A673 (cell line): Measurements from ENCODE around the gene C13orf42.

Source experiments
- EZH2 ChIP-seq: fragments of 200-600 bp; sonication (generic); IDR thresholded peaks from 2 replicates; pipeline ENCODE4 v1.6.1; 2017; ENCODE audit warnings: borderline replicate concordance, low read depth, mild to moderate bottlenecking, mixed read lengths, antibody characterized with exemption, low read length; ENCODE audit not compliant: poor library complexity, severe bottlenecking
- TF ChIP-seq, protein P1 (sequence below): fragments of 300-800, 200-600 bp; sonication (generic); conservative IDR thresholded peaks from 2 replicates; pipeline ENCODE4 v1.5.1; 2017; ENCODE audit warnings: low read depth, mild to moderate bottlenecking, antibody characterized with exemption, low read length, moderate library complexity, mixed read lengths

DNA sequence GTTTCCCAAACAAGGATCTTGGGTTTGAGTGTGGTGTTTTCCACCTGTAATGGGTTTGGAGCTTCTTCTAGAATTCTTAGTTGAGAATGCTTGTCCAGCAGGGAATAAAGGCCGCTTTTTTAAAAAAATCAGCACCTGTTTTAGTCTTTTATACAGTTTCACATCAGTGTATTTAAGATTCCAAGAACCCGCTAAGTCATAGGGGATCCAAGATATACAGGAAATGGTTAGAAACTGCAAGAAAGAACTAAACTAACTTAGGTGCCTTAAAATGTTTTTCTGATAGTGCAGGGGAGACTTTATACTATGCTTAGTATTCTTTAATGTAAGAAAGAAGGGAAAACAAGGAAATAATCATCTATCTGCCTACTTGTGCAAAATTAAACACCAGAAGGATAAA lies 74.7 kb downstream of the C13orf42 start:
- TF ChIP-seq, protein P1, sequence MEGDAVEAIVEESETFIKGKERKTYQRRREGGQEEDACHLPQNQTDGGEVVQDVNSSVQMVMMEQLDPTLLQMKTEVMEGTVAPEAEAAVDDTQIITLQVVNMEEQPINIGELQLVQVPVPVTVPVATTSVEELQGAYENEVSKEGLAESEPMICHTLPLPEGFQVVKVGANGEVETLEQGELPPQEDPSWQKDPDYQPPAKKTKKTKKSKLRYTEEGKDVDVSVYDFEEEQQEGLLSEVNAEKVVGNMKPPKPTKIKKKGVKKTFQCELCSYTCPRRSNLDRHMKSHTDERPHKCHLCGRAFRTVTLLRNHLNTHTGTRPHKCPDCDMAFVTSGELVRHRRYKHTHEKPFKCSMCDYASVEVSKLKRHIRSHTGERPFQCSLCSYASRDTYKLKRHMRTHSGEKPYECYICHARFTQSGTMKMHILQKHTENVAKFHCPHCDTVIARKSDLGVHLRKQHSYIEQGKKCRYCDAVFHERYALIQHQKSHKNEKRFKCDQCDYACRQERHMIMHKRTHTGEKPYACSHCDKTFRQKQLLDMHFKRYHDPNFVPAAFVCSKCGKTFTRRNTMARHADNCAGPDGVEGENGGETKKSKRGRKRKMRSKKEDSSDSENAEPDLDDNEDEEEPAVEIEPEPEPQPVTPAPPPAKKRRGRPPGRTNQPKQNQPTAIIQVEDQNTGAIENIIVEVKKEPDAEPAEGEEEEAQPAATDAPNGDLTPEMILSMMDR: no peak
- no peak for TF ChIP-seq EZH2
